GM10266 (cell line): ENCODE data around the gene TRMT13.
"Not testable (repeated sequence)": the region's sequence is repeated elsewhere in the genome, so short reads cannot be mapped to it uniquely, and the experiment has no call there.

Source experiments
- DNase-seq: peaks from one replicate; pipeline ENCODE4 v3.0.0; 2012; ENCODE audit errors: extremely low spot score
- TF ChIP-seq, protein P1 (sequence below): IDR thresholded peaks from 2 replicates; pipeline ENCODE4 v1.5.1; 2012; ENCODE audit warnings: mild to moderate bottlenecking, low read depth; ENCODE audit not compliant: control insufficient read depth, insufficient read depth; ENCODE audit errors: missing control alignments

Gene TRMT13

GRCh38 chr1:100184536-100184935, 51.6 kb downstream of the TRMT13 start:
- TF ChIP-seq, protein P1, sequence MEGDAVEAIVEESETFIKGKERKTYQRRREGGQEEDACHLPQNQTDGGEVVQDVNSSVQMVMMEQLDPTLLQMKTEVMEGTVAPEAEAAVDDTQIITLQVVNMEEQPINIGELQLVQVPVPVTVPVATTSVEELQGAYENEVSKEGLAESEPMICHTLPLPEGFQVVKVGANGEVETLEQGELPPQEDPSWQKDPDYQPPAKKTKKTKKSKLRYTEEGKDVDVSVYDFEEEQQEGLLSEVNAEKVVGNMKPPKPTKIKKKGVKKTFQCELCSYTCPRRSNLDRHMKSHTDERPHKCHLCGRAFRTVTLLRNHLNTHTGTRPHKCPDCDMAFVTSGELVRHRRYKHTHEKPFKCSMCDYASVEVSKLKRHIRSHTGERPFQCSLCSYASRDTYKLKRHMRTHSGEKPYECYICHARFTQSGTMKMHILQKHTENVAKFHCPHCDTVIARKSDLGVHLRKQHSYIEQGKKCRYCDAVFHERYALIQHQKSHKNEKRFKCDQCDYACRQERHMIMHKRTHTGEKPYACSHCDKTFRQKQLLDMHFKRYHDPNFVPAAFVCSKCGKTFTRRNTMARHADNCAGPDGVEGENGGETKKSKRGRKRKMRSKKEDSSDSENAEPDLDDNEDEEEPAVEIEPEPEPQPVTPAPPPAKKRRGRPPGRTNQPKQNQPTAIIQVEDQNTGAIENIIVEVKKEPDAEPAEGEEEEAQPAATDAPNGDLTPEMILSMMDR, result no peak
- no peak for DNase-seq

DNA sequence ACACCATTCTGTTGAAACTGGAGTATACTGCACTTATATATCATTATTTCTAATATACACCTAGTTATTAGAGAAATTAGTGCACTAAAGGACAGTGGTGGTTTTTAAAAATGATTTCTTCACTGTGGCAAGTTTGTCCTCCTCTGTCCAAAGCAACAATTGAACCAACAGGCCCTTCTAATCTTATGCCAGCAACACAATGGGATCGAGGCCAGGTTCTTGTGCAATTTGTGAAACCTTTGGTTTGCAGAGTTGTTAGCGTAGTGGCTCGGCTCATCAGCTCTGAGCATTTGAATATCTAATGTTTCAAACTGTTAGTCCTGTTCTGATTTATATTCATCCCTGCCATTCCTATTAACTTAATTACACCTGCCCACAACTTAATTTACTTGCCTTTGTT, 54.9 kb downstream of the TRMT13 start:
- TF ChIP-seq, protein P1, result no peak
- DNase-seq, result no peak

DNA sequence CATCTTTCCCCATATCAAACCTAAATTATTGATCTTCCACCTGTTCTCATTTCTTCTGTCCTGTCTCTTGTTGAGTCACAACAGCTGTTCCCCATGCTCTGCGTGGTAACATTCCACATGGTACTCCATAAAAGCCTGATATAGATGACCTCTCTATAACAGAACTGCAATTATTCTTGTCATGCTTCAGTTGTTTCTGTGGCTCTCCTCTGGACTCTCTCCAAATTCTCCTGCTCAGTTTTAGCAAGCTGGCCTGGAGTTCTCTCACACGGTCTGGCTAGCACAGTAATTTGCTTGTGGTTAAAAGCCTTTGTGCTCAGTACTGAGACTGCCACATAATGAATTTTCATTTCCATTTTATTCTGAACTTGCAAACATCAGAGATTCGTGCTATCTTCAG, 55.7 kb downstream of the TRMT13 start:
- no peak for DNase-seq
- TF ChIP-seq, protein P1, result no peak

DNA sequence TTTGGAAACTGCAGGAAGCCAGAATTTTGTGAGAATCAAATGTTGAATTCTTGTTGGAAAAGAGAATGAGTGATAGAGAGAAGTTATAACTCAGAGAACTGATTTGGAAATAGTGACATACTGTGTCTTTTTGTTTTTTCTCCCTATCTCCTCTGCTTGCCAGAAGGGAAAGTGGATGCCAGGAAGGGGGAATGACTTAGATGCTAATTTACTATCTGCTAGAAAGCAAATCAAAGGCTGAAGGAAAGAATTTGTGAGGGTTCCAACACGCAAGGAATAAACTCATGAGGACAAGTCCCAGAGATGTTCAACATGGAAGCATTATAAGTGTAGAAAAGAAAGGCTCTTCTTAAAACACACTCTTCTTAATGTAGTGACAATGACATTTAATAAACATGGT, 65.6 kb downstream of the TRMT13 start:
- TF ChIP-seq, protein P1, result no peak
- no peak for DNase-seq

- not testable (repeated sequence) for DNase-seq
Measured at GRCh38 chr1:100200060-100200459, 67.1 kb downstream of the TRMT13 start.
